Osteoblast (primary cell): ENCODE data around the gene PITRM1. TPM values are rescaled to one million over a fixed set of nuclear protein-coding genes. Genes with fewer than 3 reads are reported as not detected.

Source experiments
- DNase-seq: peaks from one replicate; pipeline ENCODE4 v3.0.0; 2011; ENCODE audit warnings: low spot score, mixed read lengths; ENCODE audit not compliant: insufficient read length; ENCODE audit errors: missing footprints
- H2AFZ ChIP-seq: 2 replicates; pipeline ENCODE4 v1.6.0; 2011; ENCODE audit warnings: mild to moderate bottlenecking, low read length
- H3K27ac ChIP-seq: 2 replicates; pipeline ENCODE4 v1.5.1; 2011; ENCODE audit warnings: mild to moderate bottlenecking, low read depth, low read length, moderate library complexity
- H3K27me3 ChIP-seq: 2 replicates; pipeline ENCODE4 v1.6.0; 2012; ENCODE audit warnings: mild to moderate bottlenecking, control low read depth, inconsistent platforms, low read length, moderate library complexity; ENCODE audit not compliant: insufficient read depth
- H3K36me3 ChIP-seq: 2 replicates; pipeline ENCODE4 v1.5.1; 2011; ENCODE audit warnings: mild to moderate bottlenecking, low read length, control low read depth, moderate library complexity; ENCODE audit not compliant: insufficient read depth
- H3K4me1 ChIP-seq: 2 replicates; pipeline ENCODE4 v1.5.1; 2011; ENCODE audit warnings: mild to moderate bottlenecking, low read length, control low read depth, moderate library complexity; ENCODE audit not compliant: insufficient read depth
- H3K4me2 ChIP-seq: 2 replicates; pipeline ENCODE4 v1.6.0; 2011; ENCODE audit warnings: mild to moderate bottlenecking, low read length; ENCODE audit not compliant: insufficient read depth
- H3K4me3 ChIP-seq: fragments of 200-600 bp; sonication (generic); 3 replicates; pipeline ENCODE4 v1.5.1; 2012; ENCODE audit warnings: mild to moderate bottlenecking, low read length, inconsistent platforms; ENCODE audit not compliant: insufficient read depth
- H3K79me2 ChIP-seq: 2 replicates; pipeline ENCODE4 v1.6.0; 2012; ENCODE audit warnings: mild to moderate bottlenecking, low read length, control low read depth, inconsistent platforms; ENCODE audit not compliant: insufficient read depth
- H3K9me3 ChIP-seq: 2 replicates; pipeline ENCODE4 v1.5.1; 2011; ENCODE audit warnings: low read depth, low read length, control low read depth
- H4K20me1 ChIP-seq: 2 replicates; pipeline ENCODE4 v1.6.0; 2012; ENCODE audit warnings: mild to moderate bottlenecking, low read length, control low read depth; ENCODE audit not compliant: insufficient read depth
- CTCF ChIP-seq: IDR thresholded peaks from 2 replicates; pipeline ENCODE4 v1.5.1; 2011; ENCODE audit warnings: mild to moderate bottlenecking, low read depth, low read length, moderate library complexity; ENCODE audit errors: extremely low read depth
- total RNA-seq: library from RNA; depleted of rRNA; stranded (reverse); fragments of >200 nt; gene quantifications from 2 replicates; pipeline ENCODE4 v1.2.3, GENCODE V29; 2012

Gene PITRM1
- total RNA-seq, 1 donor, result 89.8 TPM

- H3K4me1 ChIP-seq, result peaks cover 20% of the 10 kb centered on the region
- H3K4me3 ChIP-seq, result no peak overlapping the region
- H3K27me3 ChIP-seq, result peaks cover 10% of the 10 kb centered on the region
- peak overlapping the region; percentile 88 for H3K4me2 ChIP-seq
- no peaks in the 10 kb centered on the region for H3K9me3 ChIP-seq
- no peak overlapping the region for H3K27ac ChIP-seq
- no peaks in the 10 kb centered on the region for H4K20me1 ChIP-seq
- DNase-seq, result no peak
- H3K36me3 ChIP-seq, result no peaks in the 10 kb centered on the region
- H3K79me2 ChIP-seq, result no peaks in the 10 kb centered on the region
- peak overlapping the region; percentile 51 for H2AFZ ChIP-seq
- no peak for TF ChIP-seq CTCF
Measured at GRCh38 chr10:3196482-3196881, 23.9 kb upstream of the PITRM1 start.

- Histone ChIP-seq H3K36me3 (no peaks in the 10 kb centered on the region), H3K4me2 (no peak overlapping the region), H2AFZ (no peak overlapping the region), H3K27me3 (peaks cover 10% of the 10 kb centered on the region), H3K9me3 (no peaks in the 10 kb centered on the region), H4K20me1 (no peaks in the 10 kb centered on the region), H3K4me3 (no peak overlapping the region), H3K27ac (no peak overlapping the region), H3K79me2 (no peaks in the 10 kb centered on the region), H3K4me1 (peaks cover 20% of the 10 kb centered on the region)
- DNase-seq, result no peak
- TF ChIP-seq CTCF, result no peak
Measured at GRCh38 chr10:3195726-3196125, 23.1 kb upstream of the PITRM1 start.

- H3K27ac ChIP-seq, result no peak overlapping the region
- H3K4me1 ChIP-seq, result peaks cover 20% of the 10 kb centered on the region
- no peak overlapping the region for H3K4me3 ChIP-seq
- no peaks in the 10 kb centered on the region for H4K20me1 ChIP-seq
- no peaks in the 10 kb centered on the region for H3K36me3 ChIP-seq
- TF ChIP-seq CTCF, result no peak
- H3K4me2 ChIP-seq, result no peak overlapping the region
- H3K27me3 ChIP-seq, result peaks cover 10% of the 10 kb centered on the region
- no peak for DNase-seq
- H2AFZ ChIP-seq, result no peak overlapping the region
- no peaks in the 10 kb centered on the region for H3K9me3 ChIP-seq
- H3K79me2 ChIP-seq, result no peaks in the 10 kb centered on the region
Measured at GRCh38 chr10:3195286-3195685, 22.7 kb upstream of the PITRM1 start.

- H3K79me2 ChIP-seq, result no peaks in the 10 kb centered on the region
- H3K4me2 ChIP-seq, result no peak overlapping the region
- H2AFZ ChIP-seq, result no peak overlapping the region
- no peaks in the 10 kb centered on the region for H4K20me1 ChIP-seq
- H3K27ac ChIP-seq, result no peak overlapping the region
- no peak overlapping the region for H3K4me3 ChIP-seq
- no peak for DNase-seq
- no peak for TF ChIP-seq CTCF
- H3K9me3 ChIP-seq, result no peaks in the 10 kb centered on the region
- no peaks in the 10 kb centered on the region for H3K36me3 ChIP-seq
- H3K4me1 ChIP-seq, result peaks cover 20% of the 10 kb centered on the region
- peaks cover 10% of the 10 kb centered on the region for H3K27me3 ChIP-seq
Measured at GRCh38 chr10:3194871-3195270, 22.3 kb upstream of the PITRM1 start.
